Mucosa of descending colon (tissue), 3 donors: Measurements from ENCODE around the gene TDP1. TPM values are rescaled to one million over a fixed set of nuclear protein-coding genes. Genes with fewer than 3 reads are reported as not detected.
A peak's percentile ranks its signal among the peaks of the same experiment; 100 is the strongest.

Experiments
- ATAC-seq: fragments of 200-7000 bp; cut with Tn5 transposase; one replicate; pipeline ENCODE4 v1.9.1; 2020; ENCODE audit warnings: mild to moderate bottlenecking, moderate library complexity
- DNase-seq, 3 donors: peaks; one replicate each; pipeline ENCODE4 v3.0.0-alpha.2; 2020
- H3K36me3 ChIP-seq: fragments of 200-600 bp; one replicate; pipeline ENCODE4 v1.8.0; 2021; ENCODE audit warnings: low read depth, mild to moderate bottlenecking
- H3K4me1 ChIP-seq: fragments of 200-600 bp; one replicate; pipeline ENCODE4 v1.8.0; 2021; ENCODE audit warnings: low read depth, mild to moderate bottlenecking
- H3K4me3 ChIP-seq: fragments of 200-600 bp; one replicate; pipeline ENCODE4 v1.8.0; 2021; ENCODE audit warnings: mild to moderate bottlenecking
- H3K9me3 ChIP-seq: fragments of 200-600 bp; one replicate; pipeline ENCODE4 v1.8.0; 2021; ENCODE audit warnings: mild to moderate bottlenecking
- CTCF ChIP-seq: fragments of 200-600 bp; IDR thresholded peaks from one replicate; pipeline ENCODE4 v1.8.0; 2022; ENCODE audit warnings: antibody characterized with exemption, mild to moderate bottlenecking
- intact Hi-C, 2 donors: fragments of 100-400 bp; cut with DNase I in 1 of 2; cut with micrococcal nuclease in 1 of 2; formaldehyde crosslinking; loops; one replicate each; pipeline versions ENCODE4 v1.11.0 to v1.11.1; 2022; cut with DNase I, micrococcal nuclease
- total RNA-seq, 3 donors: library from RNA; stranded (reverse); fragmentation: NEBNext Ultra II Directional in 2 of 3; extraction: Animal tissue kit (Norgen Biotek cat#: 25700) in 2 of 3; gene quantifications; one replicate each; pipeline versions ENCODE4 v1.2.1 to v1.2.4, GENCODE V29; 2021 to 2023
- donor health status: DM: no; HTN: no; CAD: no; lungs with moderate emphysema.
- donor health status: DM: no; HTN: no; CAD: no.
- donor health status: DM: no; HTN: yes; CAD: no.

The TDP1 gene
- total RNA-seq, 3 donors from 2014 or later: 12.6 to 19.0 (median 14.2) TPM

GRCh38 chr14:89956661-89957009 lies 908 bp downstream of the TDP1 start:
- H3K4me3 ChIP-seq: peak overlapping the region; percentile 60
- H3K36me3 ChIP-seq: no peaks in the 10 kb centered on the region
- ATAC-seq: no peak
- no peak for TF ChIP-seq CTCF
- intact Hi-C loops: no loop called here
- H3K9me3 ChIP-seq: no peaks in the 10 kb centered on the region
- peak in 1 of 3 donors; percentile 16 for DNase-seq
- peaks cover 17% of the 10 kb centered on the region for H3K4me1 ChIP-seq

GRCh38 chr14:89957376-89957775 lies 1.6 kb downstream of the TDP1 start:
- no peak for DNase-seq
- intact Hi-C loops: no loop called here
- Histone ChIP-seq H3K4me3 (no peak overlapping the region), H3K4me1 (peaks cover 17% of the 10 kb centered on the region), H3K9me3 (no peaks in the 10 kb centered on the region), H3K36me3 (no peaks in the 10 kb centered on the region)
- no peak for ATAC-seq
- TF ChIP-seq CTCF: no peak

GRCh38 chr14:89957791-89958190 lies 2.1 kb downstream of the TDP1 start:
- intact Hi-C loops: no loop called here
- Histone ChIP-seq H3K9me3 (no peaks in the 10 kb centered on the region), H3K4me3 (no peak overlapping the region), H3K4me1 (peaks cover 17% of the 10 kb centered on the region), H3K36me3 (no peaks in the 10 kb centered on the region)
- TF ChIP-seq CTCF: no peak
- no peak for ATAC-seq
- peak in 1 of 3 donors; percentile 34 for DNase-seq

GRCh38 chr14:89958966-89959365 lies 3.2 kb downstream of the TDP1 start:
- TF ChIP-seq CTCF: no peak
- Histone ChIP-seq H3K36me3 (no peaks in the 10 kb centered on the region), H3K9me3 (no peaks in the 10 kb centered on the region), H3K4me1 (peaks cover 13% of the 10 kb centered on the region), H3K4me3 (no peak overlapping the region)
- DNase-seq: no peak
- ATAC-seq: no peak
- intact Hi-C loops: no loop called here

GRCh38 chr14:89959853-89960445 lies 4.2 kb downstream of the TDP1 start:
- no peaks in the 10 kb centered on the region for H3K9me3 ChIP-seq
- H3K36me3 ChIP-seq: no peaks in the 10 kb centered on the region
- H3K4me3 ChIP-seq: no peak overlapping the region
- TF ChIP-seq CTCF: no peak
- DNase-seq (no peak), ATAC-seq (no peak)
- intact Hi-C loops: no loop called here
- peaks cover 10% of the 10 kb centered on the region for H3K4me1 ChIP-seq

GRCh38 chr14:89960914-89961313 lies 5.2 kb downstream of the TDP1 start:
- TF ChIP-seq CTCF: no peak
- no peaks in the 10 kb centered on the region for H3K36me3 ChIP-seq
- ATAC-seq: no peak

More at GRCh38 chr14:89960914-89961313, 5.2 kb downstream of the TDP1 start:
- peaks cover 10% of the 10 kb centered on the region for H3K4me1 ChIP-seq
- H3K4me3 ChIP-seq: no peak overlapping the region
- DNase-seq: no peak
- H3K9me3 ChIP-seq: no peaks in the 10 kb centered on the region
- intact Hi-C loops: no loop called here
